Gastroesophageal sphincter (tissue), 4 donors: ENCODE measurements around the gene LBHD2. TPM values are rescaled to one million over a fixed set of nuclear protein-coding genes. Genes with fewer than 3 reads are reported as not detected.
A peak's percentile ranks its signal among the peaks of the same experiment; 100 is the strongest.
"Not testable (repeated sequence)": the region's sequence is repeated elsewhere in the genome, so short reads cannot be mapped to it uniquely, and the experiment has no call there.

Source experiments
- ATAC-seq: fragments of 150-250 bp; one replicate; pipeline ENCODE4 v1.9.1; 2016; ENCODE audit warnings: mild to moderate bottlenecking, moderate library complexity
- H3K27ac ChIP-seq, 4 donors: fragments of 200-600 bp; sonication (generic) in 3 of 4; 1 replicate in 3 of 4; 2 replicates in 1 of 4; pipeline ENCODE4 v1.5.1; 2016 to 2019
- H3K27me3 ChIP-seq: fragments of 200-600 bp; sonication (generic); one replicate; pipeline ENCODE4 v1.5.1; 2019
- H3K36me3 ChIP-seq, 2 donors: fragments of 200-600 bp; sonication (generic); one replicate each; pipeline ENCODE4 v1.5.1; 2019; ENCODE audit warnings: control low read depth in 1 of 2
- H3K4me1 ChIP-seq, 3 donors: fragments of 200-600 bp; sonication (generic); 1 replicate in 2 of 3; 2 replicates in 1 of 3; pipeline ENCODE4 v1.5.1; 2016 to 2019; ENCODE audit warnings: control low read depth in 2 of 3
- H3K4me3 ChIP-seq, 2 donors: fragments of 200-600 bp; sonication (generic); one replicate each; pipeline ENCODE4 v1.5.1; 2019; ENCODE audit warnings: mild to moderate bottlenecking in 1 of 2, moderate library complexity in 1 of 2
- H3K9me3 ChIP-seq, 3 donors: fragments of 200-600 bp; sonication (generic); one replicate each; pipeline ENCODE4 v1.5.1; 2017 to 2019; ENCODE audit warnings: control low read depth in 2 of 3
- EP300 ChIP-seq: sonication (generic); formaldehyde crosslinking; IDR thresholded peaks from one replicate; pipeline ENCODE4 v1.6.1; 2017; ENCODE audit warnings: antibody characterized with exemption, mild to moderate bottlenecking
- POLR2A ChIP-seq, 2 donors: fragments of 450-650 bp; IDR thresholded peaks; one replicate each; pipeline ENCODE4 v1.6.1; 2017; ENCODE audit warnings: antibody characterized with exemption in 2 of 2, mild to moderate bottlenecking in 2 of 2, moderate library complexity in 1 of 2
- POLR2AphosphoS5 ChIP-seq: sonication (generic); formaldehyde crosslinking; IDR thresholded peaks from one replicate; pipeline ENCODE4 v1.6.1; 2017; ENCODE audit warnings: antibody characterized with exemption
- WGBS, 2 donors: methylation state at CpG; one replicate each; pipeline ENCODE4 v1.1.5; 2018; ENCODE audit warnings: low coverage in 1 of 2; 5-methylcytosine and 5-hydroxymethylcytosine counted together
- total RNA-seq, 4 donors: library from RNA; depleted of rRNA; stranded (reverse); fragments of >200 nt; gene quantifications; one replicate each; pipeline ENCODE4 v1.1.0, GENCODE V29; 2016
- TF ChIP-seq, protein P1 (sequence below), 4 experiments: fragments of 200-600 bp in 2 of 4; fragments of 450-650 bp in 2 of 4; sonication (generic) in 1 of 4; IDR thresholded peaks; one replicate each; pipeline ENCODE4 v1.5.1; 2017 to 2019; ENCODE audit warnings: antibody characterized with exemption in 4 of 4, mild to moderate bottlenecking in 2 of 4, moderate library complexity in 2 of 4

The LBHD2 gene
- total RNA-seq, 4 donors from 2014 or later: not detected

DNA sequence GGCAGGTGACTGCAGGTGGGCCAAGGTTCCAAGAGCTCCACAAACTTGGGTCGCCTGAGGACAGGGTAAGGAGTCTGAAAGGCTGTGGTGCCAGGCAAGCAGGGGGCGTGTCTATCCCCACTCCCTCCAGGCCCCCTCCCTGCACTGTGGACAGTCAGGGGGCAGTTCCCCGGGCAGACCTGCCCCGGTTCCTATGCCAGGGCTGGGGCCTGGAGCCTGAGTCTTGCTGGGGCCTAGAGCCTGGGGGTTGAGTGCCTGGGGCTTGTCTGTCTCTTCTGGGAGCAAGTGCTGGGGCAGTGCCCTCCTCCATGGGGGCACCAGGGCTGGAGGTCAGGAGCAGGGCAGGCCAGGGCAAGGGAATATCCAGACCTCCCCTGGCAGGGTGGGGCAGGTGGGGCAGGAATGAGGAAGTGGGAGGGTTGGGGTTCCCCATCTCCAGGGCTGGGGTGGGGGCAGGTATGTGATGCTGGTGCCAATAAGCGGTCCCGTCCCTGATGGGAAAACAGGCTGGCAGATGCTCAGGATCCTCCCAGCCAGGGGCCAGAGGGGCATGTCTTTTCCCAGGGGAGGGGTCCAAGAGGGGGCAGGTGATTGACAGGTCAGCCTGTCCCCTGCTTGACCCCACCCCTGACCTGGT lies 27.3 kb downstream of the LBHD2 start:
- WGBS, 2 donors: no CpG with 5 or more reads among the region's 6 CpGs
- Histone ChIP-seq H3K9me3 (no peaks in the 10 kb centered on the region), H3K4me3 (no peak overlapping the region), H3K27ac (peak overlapping the region in 2 of 4 donors; percentile 63 to 70), H3K27me3 (peaks cover 42% of the 10 kb centered on the region), H3K36me3 (no peaks in the 10 kb centered on the region), H3K4me1 (peaks cover 0 to 56% (median 22%) of the 10 kb centered on the region in 3 donors)
- ATAC-seq: no peak
- no peak for TF ChIP-seq EP300
- TF ChIP-seq POLR2AphosphoS5: no peak
- TF ChIP-seq, protein P1, sequence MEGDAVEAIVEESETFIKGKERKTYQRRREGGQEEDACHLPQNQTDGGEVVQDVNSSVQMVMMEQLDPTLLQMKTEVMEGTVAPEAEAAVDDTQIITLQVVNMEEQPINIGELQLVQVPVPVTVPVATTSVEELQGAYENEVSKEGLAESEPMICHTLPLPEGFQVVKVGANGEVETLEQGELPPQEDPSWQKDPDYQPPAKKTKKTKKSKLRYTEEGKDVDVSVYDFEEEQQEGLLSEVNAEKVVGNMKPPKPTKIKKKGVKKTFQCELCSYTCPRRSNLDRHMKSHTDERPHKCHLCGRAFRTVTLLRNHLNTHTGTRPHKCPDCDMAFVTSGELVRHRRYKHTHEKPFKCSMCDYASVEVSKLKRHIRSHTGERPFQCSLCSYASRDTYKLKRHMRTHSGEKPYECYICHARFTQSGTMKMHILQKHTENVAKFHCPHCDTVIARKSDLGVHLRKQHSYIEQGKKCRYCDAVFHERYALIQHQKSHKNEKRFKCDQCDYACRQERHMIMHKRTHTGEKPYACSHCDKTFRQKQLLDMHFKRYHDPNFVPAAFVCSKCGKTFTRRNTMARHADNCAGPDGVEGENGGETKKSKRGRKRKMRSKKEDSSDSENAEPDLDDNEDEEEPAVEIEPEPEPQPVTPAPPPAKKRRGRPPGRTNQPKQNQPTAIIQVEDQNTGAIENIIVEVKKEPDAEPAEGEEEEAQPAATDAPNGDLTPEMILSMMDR (IDR thresholded peaks at IDR 0.05): no peak
- TF ChIP-seq POLR2A (IDR thresholded peaks at IDR 0.05): no peak

DNA sequence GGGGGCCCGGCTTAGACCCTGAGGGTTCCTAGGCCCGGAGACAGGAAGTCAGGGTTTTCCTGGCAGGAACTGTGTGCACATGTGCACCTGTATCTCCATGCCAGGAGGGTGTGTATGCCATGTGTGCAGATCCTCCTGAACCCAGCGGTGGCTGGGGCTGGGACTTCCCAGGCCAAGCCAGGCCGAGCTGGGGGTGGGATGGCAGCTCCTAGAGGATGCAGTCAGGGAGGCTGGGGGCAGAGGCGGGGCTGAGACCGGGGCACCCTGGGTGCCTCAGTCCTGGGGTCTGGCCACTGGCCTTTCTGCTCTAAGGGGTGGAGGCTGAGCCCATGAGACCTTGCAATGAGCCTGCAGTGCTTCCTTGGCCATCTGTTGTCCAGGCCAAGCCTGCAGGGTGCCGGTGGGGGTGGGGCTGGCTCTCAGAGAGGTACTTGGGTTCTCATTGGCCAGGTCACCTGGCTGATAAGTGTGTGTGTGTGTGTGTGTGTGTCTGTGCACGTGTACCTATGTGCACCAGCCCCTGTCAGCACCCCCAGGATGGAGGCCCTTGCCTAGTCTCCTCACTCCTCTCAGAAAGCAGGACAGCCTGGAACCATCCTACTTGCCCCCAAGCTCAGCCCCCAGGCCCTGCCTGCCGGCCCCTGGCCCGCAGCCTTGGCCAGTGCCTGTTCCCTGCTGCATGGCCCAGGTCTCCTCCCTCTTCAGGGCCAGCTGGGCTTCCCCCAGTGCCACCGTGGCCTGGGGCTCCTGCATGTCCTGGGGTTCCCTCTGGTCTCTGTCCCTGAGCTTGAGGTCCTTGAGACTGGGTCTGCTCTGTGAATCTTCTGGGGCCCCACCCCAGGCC lies 28.6 kb downstream of the LBHD2 start:
- 20% methylated on average over 1 of the region's 11 CpGs; no CpG with 5 or more reads in 1 of the 2 donors for WGBS, 2 donors
- Histone ChIP-seq H3K9me3 (no peaks in the 10 kb centered on the region), H3K4me1 (peaks cover 0 to 57% (median 22%) of the 10 kb centered on the region in 3 donors), H3K27ac (no peak overlapping the region), H3K36me3 (no peaks in the 10 kb centered on the region), H3K4me3 (no peak overlapping the region), H3K27me3 (peaks cover 30% of the 10 kb centered on the region)
- no peak for ATAC-seq
- TF ChIP-seq, protein P1 (IDR thresholded peaks at IDR 0.05): no peak
- no peak for TF ChIP-seq EP300
- TF ChIP-seq POLR2AphosphoS5: no peak
- TF ChIP-seq POLR2A (IDR thresholded peaks at IDR 0.05): no peak

DNA sequence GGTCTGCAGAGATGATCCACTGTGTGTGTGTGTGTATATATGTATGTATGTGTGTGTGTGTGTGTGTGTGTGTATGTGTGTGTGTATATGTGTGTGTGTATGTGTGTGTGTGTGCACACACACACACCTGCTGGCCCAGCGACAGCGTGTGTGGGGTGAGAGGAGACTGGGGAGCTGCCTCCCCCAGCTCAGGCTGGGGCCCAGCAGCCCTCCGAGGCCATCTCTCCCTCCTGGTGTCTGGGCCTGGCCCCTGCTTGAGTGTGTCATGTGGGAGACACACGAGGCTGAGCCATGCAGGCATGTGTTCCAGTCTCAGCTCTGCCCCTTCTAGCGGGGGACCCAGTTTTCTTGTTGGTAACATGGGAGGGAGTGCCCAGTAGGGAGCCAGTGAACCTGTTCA lies 29.3 kb downstream of the LBHD2 start:
- Histone ChIP-seq H3K4me1 (peaks cover 0 to 64% (median 25%) of the 10 kb centered on the region in 3 donors), H3K27ac (no peak overlapping the region), H3K4me3 (no peak overlapping the region), H3K36me3 (no peaks in the 10 kb centered on the region), H3K27me3 (peaks cover 24% of the 10 kb centered on the region), H3K9me3 (no peaks in the 10 kb centered on the region)
- no peak for ATAC-seq
- TF ChIP-seq, protein P1 (IDR thresholded peaks at IDR 0.05): no peak
- whole genome bisulfite sequencing, 2 donors: 94% methylated on average over 3 of the region's 5 CpGs; no CpG with 5 or more reads in 1 of the 2 donors

DNA sequence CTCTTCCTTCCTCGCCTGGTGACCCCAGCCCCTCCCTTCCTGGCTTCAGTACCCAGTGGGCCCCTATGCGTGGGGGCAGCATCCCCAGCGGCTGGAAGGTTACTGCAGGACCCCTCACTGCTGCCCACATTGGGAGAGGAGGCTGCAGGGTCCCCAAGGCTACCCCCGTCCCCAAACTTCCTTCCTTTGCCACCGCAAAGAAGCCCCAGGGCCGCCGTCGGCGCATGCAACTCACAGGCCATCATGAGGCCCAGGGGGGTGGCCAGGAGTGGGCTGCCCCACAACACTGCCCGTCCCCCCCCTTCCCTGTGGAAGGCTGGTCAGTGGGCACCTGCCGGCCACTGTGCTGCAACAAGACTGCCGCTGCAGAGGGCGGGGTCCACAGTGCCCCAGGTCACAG lies 29.8 kb downstream of the LBHD2 start:
- TF ChIP-seq, protein P1 (IDR thresholded peaks at IDR 0.05): no peak
- no peak for TF ChIP-seq POLR2AphosphoS5
- TF ChIP-seq EP300: no peak
- no peak for TF ChIP-seq POLR2A (IDR thresholded peaks at IDR 0.05)
- Histone ChIP-seq H3K4me3 (no peak overlapping the region), H3K36me3 (no peaks in the 10 kb centered on the region), H3K4me1 (peaks cover 0 to 69% (median 26%) of the 10 kb centered on the region in 3 donors), H3K27me3 (peaks cover 21% of the 10 kb centered on the region), H3K27ac (no peak overlapping the region), H3K9me3 (no peaks in the 10 kb centered on the region)
- WGBS, 2 donors: no CpG with 5 or more reads among the region's 13 CpGs
- ATAC-seq: no peak

GRCh38 chr14:103115086-103115679 lies 31.2 kb downstream of the LBHD2 start:
- Histone ChIP-seq H3K27ac (peak overlapping the region in 3 of 4 donors; percentile 54 to 64 (median 61)), H3K4me1 (peaks cover 0 to 67% (median 21%) of the 10 kb centered on the region in 3 donors), H3K27me3 (peaks cover 21% of the 10 kb centered on the region), H3K4me3 (peak overlapping the region in 1 of 2 donors; percentile 30)
- ATAC-seq, H3K36me3 ChIP-seq, H3K9me3 ChIP-seq: not testable (repeated sequence)
- 44 to 78% methylated on average over 6 to 7 of the region's 12 CpGs for WGBS, 2 donors
